HUDEP-2 (cell line): ENCODE measurements around the gene MMEL1.

Experiments used
- DNase-seq, 76 experiments: peaks; one replicate each; lab custom pipeline; 2025; ENCODE audit not compliant: unreplicated experiment in 76 of 76; lab: John Stamatoyannopoulos, UW

MMEL1 gene

DNA sequence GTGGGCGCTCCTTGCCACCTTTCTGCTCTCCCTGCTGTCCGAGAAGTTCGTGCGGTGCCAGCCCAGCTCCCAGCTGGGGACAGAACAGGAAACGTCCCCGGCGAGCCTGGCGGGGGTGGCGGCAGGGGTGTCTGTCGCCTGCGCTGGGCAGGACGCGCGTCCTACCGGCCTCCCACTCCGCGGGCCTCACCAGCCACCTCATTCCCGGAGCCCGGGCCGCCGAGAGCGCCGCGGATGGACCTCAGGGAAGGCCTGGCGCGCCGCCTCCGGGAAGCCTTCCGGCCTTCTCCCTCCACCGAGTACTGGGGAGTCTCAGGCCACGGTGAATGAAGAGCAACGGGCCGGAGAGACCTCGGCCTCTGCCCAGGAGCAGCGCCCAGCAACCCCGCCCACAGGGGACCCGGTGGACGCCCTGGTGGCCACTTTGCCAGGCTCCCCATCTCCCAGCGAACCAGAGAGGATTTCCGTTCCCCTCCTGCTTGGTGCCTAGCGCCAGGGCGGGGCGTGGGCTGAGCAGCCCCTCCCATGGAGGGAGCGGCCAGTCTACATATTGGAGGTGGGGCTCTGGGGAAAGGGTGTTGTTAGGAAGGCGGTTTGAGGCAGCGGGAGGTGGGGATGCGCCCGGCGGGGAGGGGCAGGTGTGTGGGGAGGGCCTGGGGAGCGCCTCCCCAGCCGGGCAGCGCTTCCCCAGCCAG, 86.2 kb downstream of the MMEL1 start:
- peak in 74 of 76 experiments; percentile 42 to 93 (median 84) for DNase-seq

DNA sequence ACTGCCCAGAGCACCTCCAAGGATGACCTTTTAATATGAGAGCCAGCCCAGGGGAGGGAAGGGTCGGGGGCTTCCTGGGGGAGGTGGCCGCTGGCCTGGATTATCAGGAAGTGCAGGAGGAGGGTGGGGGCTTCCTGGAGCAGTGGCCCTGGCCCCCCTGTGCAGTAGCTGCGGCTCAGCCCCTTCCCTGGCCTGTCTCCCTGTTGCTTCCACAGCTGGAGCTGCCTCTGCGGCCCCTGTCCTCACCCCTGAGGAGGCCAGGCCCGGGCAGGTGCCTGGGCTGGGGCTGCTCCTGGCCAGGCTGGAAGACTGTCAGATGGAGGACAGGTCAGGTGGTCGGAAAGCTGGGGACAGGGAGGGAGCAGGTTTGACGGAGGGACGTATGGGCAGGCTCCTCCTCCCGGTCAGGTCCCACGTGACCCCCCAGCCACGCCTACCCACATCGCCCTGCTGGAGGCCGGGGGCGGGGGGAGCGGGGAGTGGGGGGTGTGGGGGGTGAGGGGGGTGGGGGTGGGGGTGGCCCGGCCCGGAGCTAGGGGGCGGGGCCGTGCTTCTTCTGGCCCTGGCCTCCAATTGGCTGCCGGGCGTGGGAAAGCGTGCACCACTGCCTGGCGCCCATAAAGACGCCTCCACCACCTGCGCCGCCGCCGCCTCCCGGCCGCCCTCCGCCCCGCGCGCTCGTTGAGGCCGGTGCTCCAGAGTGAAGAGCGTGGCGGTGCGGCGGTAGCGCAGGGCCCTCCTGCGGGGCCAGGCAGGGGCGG, 86.9 kb downstream of the MMEL1 start:
- peak in 74 of 76 experiments; percentile 49 to 96 (median 88) for DNase-seq

DNA sequence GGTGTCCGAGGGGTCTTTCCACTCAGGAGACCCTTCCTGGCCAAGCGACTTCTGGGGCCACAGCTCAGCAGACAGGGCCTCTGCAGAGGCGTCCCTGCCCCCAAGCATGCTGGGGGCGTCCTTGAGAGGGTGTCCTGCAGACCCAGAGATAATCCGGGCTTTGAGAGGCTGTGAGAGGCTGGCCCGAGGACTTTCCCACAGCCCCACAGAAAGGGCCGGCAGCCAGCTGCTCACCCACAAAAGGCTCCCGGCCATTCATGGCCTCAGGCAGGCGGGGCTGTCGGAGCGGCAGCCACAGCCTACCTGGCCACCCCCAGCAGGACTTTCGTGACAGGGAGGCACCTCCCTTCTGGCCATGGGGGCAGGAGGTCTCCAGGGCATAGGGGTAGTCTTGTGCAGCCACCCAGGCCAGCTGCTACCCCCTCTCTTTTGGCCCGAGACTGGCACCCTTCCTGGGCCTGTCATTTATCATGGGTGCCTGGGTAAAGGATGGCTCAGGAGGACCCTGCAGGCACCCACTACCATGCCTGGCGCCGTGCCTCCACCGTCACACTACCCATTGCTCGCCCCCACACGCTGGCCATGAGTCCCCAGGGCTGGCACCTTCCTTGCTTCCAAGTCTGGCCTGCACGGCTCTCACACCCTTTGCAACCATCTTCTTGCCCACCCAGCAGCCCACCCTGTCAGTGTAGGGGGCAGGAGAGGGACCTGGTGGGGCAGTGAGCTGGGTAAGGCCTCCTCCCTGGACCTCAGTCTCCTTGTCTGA, 87.8 kb downstream of the MMEL1 start:
- peak in 35 of 76 experiments; percentile 13 to 76 (median 39) for DNase-seq

DNA sequence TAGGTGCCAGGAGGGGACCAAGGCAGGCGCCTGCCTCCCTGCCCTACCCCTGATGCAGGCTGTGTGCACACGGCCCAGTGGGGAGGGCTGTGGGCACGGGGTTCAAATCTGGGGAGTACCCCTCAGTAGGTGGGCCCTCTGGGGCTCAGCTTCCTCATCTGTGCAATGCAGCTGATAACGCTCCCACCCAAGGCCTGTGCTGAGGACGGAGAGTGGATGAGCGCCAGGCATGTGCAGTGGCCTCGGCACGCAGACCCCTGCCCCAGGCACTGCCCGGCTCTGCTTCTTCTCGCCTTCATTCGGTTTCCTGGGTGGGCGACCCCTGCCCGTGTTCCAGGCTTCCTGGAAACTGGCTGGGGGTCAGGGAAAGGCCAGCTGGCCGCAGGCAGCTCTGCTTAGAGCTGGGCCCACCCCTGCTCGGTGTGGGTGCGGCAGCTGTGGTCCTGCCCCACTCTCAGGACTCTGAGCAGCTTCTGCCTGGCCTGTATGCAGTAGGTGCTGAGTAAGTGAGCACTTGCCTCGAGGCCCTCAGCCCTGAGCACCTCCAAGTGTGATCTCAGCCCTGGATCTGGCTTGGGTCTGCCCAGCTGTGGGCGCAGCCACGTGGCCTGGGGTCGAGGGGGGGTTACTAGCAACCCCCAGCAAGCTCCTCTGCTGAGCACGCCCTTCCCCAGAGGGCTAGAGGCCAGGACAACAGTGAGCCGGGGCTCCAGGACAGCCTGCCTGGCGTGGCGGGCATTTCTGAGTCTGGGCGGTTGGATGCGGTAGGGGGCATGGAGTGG, 88.5 kb downstream of the MMEL1 start:
- DNase-seq = peak in 52 of 76 experiments; percentile 15 to 76 (median 47)

- peak in 49 of 76 experiments; percentile 11 to 74 (median 53) for DNase-seq
Measured at GRCh38 chr1:2543543-2544092, 89.2 kb downstream of the MMEL1 start.

DNA sequence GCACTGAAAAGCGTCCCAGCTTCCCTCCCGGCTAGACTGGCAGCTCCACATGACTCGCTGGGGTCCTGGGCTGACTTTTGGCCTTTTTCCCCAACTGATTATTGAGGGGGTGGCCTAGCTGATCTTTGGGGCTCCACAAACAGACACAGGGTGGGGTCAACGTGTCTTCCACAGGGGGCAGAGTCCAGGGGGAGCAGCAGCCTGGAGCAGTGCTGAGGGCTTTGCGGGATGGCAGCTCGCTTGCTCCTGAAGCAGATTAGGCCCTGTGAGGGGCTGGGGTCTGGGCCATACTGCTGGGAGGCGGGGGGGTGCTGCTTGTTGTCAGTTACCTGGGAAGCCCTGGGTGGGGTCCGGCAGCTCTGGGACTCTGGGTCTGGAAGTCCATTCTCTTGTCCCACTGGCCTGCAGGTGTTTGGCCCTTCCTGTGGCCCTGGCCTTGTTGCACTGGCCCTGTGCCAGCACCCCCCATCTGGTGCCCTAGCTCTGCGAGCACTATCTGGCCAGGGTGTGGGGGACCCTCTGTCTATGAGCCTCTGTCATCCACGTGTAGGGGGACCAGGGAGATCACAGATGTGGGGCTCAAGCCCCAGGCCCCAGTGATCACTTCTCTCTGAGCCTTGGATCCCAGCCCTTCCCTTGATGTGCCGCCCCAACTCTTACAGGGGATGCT, 90.4 kb downstream of the MMEL1 start:
- DNase-seq = peak in 2 of 76 experiments; percentile 6 to 23

- peak in 52 of 76 experiments; percentile 2 to 77 (median 39) for DNase-seq
Measured at GRCh38 chr1:2541619-2542245, 91.1 kb downstream of the MMEL1 start.

GRCh38 chr1:2540816-2541492, 91.9 kb downstream of the MMEL1 start:
- no peak for DNase-seq
